GM23338 (cell line): ENCODE data around the gene RHEX. TPM values are rescaled to one million over a fixed set of nuclear protein-coding genes. Genes with fewer than 3 reads are reported as not detected.

Experiments
- ATAC-seq: fragments of 200-7000 bp; cut with Tn5 transposase; 3 replicates; pipeline ENCODE4 v1.9.1; 2020
- DNase-seq: peaks from one replicate; pipeline ENCODE4 v3.0.0-alpha.2; 2015; ENCODE audit warnings: low spot score
- H2AFZ ChIP-seq: fragments of 200-600 bp; sonication (generic); 2 replicates; pipeline ENCODE4 v1.8.0; 2016; ENCODE audit warnings: antibody characterized with exemption, mild to moderate bottlenecking, moderate library complexity
- H3F3A ChIP-seq: fragments of 200-600 bp; sonication (generic); replicated peaks from 2 replicates; pipeline ENCODE4 v1.8.0; 2017; ENCODE audit warnings: antibody characterized with exemption, mixed run types, low read depth
- H3K27ac ChIP-seq: fragments of 200-600 bp; sonication (generic); 2 replicates; pipeline ENCODE4 v1.6.1; 2016; ENCODE audit warnings: low read depth
- H3K27me3 ChIP-seq: fragments of 200-600 bp; sonication (generic); 2 replicates; pipeline ENCODE4 v1.8.0; 2016; ENCODE audit warnings: mild to moderate bottlenecking, mixed run types, moderate library complexity; ENCODE audit not compliant: insufficient read depth
- H3K36me3 ChIP-seq: fragments of 200-600 bp; sonication (generic); 2 replicates; pipeline ENCODE4 v1.8.0; 2016; ENCODE audit warnings: mild to moderate bottlenecking; ENCODE audit not compliant: insufficient read depth
- H3K4me1 ChIP-seq: fragments of 200-600 bp; sonication (generic); 2 replicates; pipeline ENCODE4 v1.8.0; 2016; ENCODE audit warnings: mild to moderate bottlenecking, moderate library complexity; ENCODE audit not compliant: insufficient read depth
- H3K4me2 ChIP-seq: fragments of 200-600 bp; sonication (generic); 2 replicates; pipeline ENCODE4 v1.7.1; 2017; ENCODE audit warnings: mixed run types
- H3K4me3 ChIP-seq: fragments of 200-600 bp; sonication (generic); 2 replicates; pipeline ENCODE4 v1.6.1; 2016; ENCODE audit warnings: mixed run types
- H3K79me2 ChIP-seq: fragments of 200-600 bp; sonication (generic); replicated peaks from 2 replicates; pipeline ENCODE4 v1.8.0; 2017; ENCODE audit warnings: mild to moderate bottlenecking; ENCODE audit not compliant: insufficient read depth
- H3K9me2 ChIP-seq: fragments of 200-600 bp; sonication (generic); 2 replicates; pipeline ENCODE4 v1.8.0; 2017; ENCODE audit not compliant: insufficient read depth
- H4K20me1 ChIP-seq: fragments of 200-600 bp; sonication (generic); replicated peaks from 2 replicates; pipeline ENCODE4 v1.8.0; 2017; ENCODE audit warnings: mild to moderate bottlenecking; ENCODE audit not compliant: insufficient read depth
- H3K27ac Mint-ChIP-seq: 2 replicates; pipeline ENCODE4 v1.8.0; 2020; ENCODE audit warnings: inconsistent platforms, mild to moderate bottlenecking, moderate library complexity, mixed read lengths
- H3K27me3 Mint-ChIP-seq: 3 replicates; pipeline ENCODE4 v1.8.0; 2022; ENCODE audit warnings: low read depth, mild to moderate bottlenecking, moderate library complexity, mixed read lengths, inconsistent platforms; ENCODE audit not compliant: insufficient read depth, poor library complexity
- H3K36me3 Mint-ChIP-seq: 3 replicates; pipeline ENCODE4 v1.8.0; 2021; ENCODE audit warnings: low read depth, mild to moderate bottlenecking, inconsistent platforms, moderate library complexity, mixed read lengths
- H3K4me1 Mint-ChIP-seq: 3 replicates; pipeline ENCODE4 v1.8.0; 2020; ENCODE audit warnings: mild to moderate bottlenecking, inconsistent platforms, mixed read lengths
- H3K4me3 Mint-ChIP-seq: 3 replicates; pipeline ENCODE4 v1.8.0; 2021; ENCODE audit warnings: moderate library complexity, mild to moderate bottlenecking, inconsistent platforms, mixed read lengths
- H3K9me3 Mint-ChIP-seq: 3 replicates; pipeline ENCODE4 v1.8.0; 2020; ENCODE audit warnings: moderate library complexity, mild to moderate bottlenecking, inconsistent platforms, mixed read lengths
- CREB1 ChIP-seq: fragments of 250-450 bp; sonication (Bioruptor Pico); IDR thresholded peaks from 2 replicates; pipeline ENCODE4 v1.5.0; 2020; ENCODE audit warnings: low read depth, mild to moderate bottlenecking, moderate library complexity
- CTCF ChIP-seq, 2 experiments: fragments of 200-600 bp in 1 of 2; sonication (generic) in 1 of 2; conservative IDR thresholded peaks; 2 replicates each; pipeline versions ENCODE4 v1.5.1 to v1.6.1; 2016 to 2017; ENCODE audit warnings: antibody characterized with exemption in 2 of 2, low read depth in 2 of 2, mild to moderate bottlenecking in 2 of 2, moderate library complexity in 1 of 2
- ETS1 ChIP-seq: IDR thresholded peaks from 2 replicates; pipeline ENCODE4 v1.6.1; 2016; ENCODE audit warnings: antibody characterized with exemption
- EZH2 ChIP-seq: fragments of 200-600 bp; sonication (generic); IDR thresholded peaks from one replicate; pipeline ENCODE4 v1.8.0; 2017; ENCODE audit warnings: antibody characterized with exemption, mild to moderate bottlenecking, low read depth; ENCODE audit not compliant: unreplicated experiment
- EZH2phosphoT487 ChIP-seq: fragments of 200-600 bp; sonication (generic); IDR thresholded peaks from one replicate; pipeline ENCODE4 v1.8.1; 2018; ENCODE audit warnings: antibody characterized with exemption; ENCODE audit not compliant: unreplicated experiment
- JUNB ChIP-seq: IDR thresholded peaks from one replicate; pipeline ENCODE4 v1.6.1; 2016; ENCODE audit warnings: antibody characterized with exemption; ENCODE audit not compliant: unreplicated experiment
- NANOG ChIP-seq: IDR thresholded peaks from 2 replicates; pipeline ENCODE4 v1.6.1; 2016; ENCODE audit warnings: antibody characterized with exemption, borderline replicate concordance
- POLR2AphosphoS5 ChIP-seq: IDR thresholded peaks from 2 replicates; pipeline ENCODE4 v1.6.1; 2016; ENCODE audit warnings: antibody characterized with exemption, low read depth
- REST ChIP-seq: IDR thresholded peaks from one replicate; pipeline ENCODE4 v1.6.1; 2018; ENCODE audit warnings: antibody characterized with exemption; ENCODE audit not compliant: unreplicated experiment
- STAT1 ChIP-seq: IDR thresholded peaks from one replicate; pipeline ENCODE4 v1.6.1; 2016; ENCODE audit warnings: antibody characterized with exemption; ENCODE audit not compliant: unreplicated experiment
- ZNF114 ChIP-seq: fragments of 250-450 bp; sonication (Bioruptor Pico); IDR thresholded peaks from 2 replicates; pipeline ENCODE4 v1.5.0; 2020; ENCODE audit warnings: mild to moderate bottlenecking, moderate library complexity
- ZNF331 ChIP-seq: fragments of 250-450 bp; sonication (Bioruptor Pico); IDR thresholded peaks from 2 replicates; pipeline ENCODE4 v1.5.0; 2020; ENCODE audit warnings: low read depth, mild to moderate bottlenecking, moderate library complexity
- polyA plus RNA-seq: library from polyadenylated mRNA; unstranded; fragments of >200 nt; fragmentation: Nextera tagmentation; extraction: Ambion mirVana; gene quantifications from 2 replicates; pipeline ENCODE4 v1.2.1, GENCODE V29; 2016
- total RNA-seq: library from RNA; depleted of rRNA; stranded (reverse); fragments of >200 nt; shearing (Covaris generic); gene quantifications from 2 replicates; pipeline ENCODE4 v1.2.3, GENCODE V29; 2014

Gene RHEX
- total and polyA plus RNA-seq, 2 experiments from 2014 or later, result not detected

- H3K36me3 Mint-ChIP-seq, result no peaks in the 10 kb centered on the region
- no peaks in the 10 kb centered on the region for H3K27me3 ChIP-seq
- no peaks in the 10 kb centered on the region for H3K36me3 ChIP-seq
- H2AFZ ChIP-seq, result no peak overlapping the region
- H3K4me1 Mint-ChIP-seq, result peaks cover 6% of the 10 kb centered on the region; the same call in 2 of the 3 replicates
- no peak overlapping the region for H3K4me3 Mint-ChIP-seq
- H3K27me3 Mint-ChIP-seq, result no peaks in the 10 kb centered on the region
- H3K4me1 ChIP-seq, result peaks cover 8% of the 10 kb centered on the region
- no peak overlapping the region for H3K27ac ChIP-seq
- H3K9me2 ChIP-seq, result no peaks in the 10 kb centered on the region
- no peaks in the 10 kb centered on the region for H3K79me2 ChIP-seq
- no peaks in the 10 kb centered on the region for H3K9me3 Mint-ChIP-seq
- H3K4me2 ChIP-seq, result no peak overlapping the region
- H3K27ac Mint-ChIP-seq, result no peak overlapping the region
- no peak for TF ChIP-seq ETS1
- TF ChIP-seq CTCF (conservative IDR thresholded peaks at IDR 0.05; ENCODE audit: low read depth in 2 of 2), result no peak
- TF ChIP-seq ZNF331 (CRISPR knock-in tag), result no peak
- TF ChIP-seq CREB1 (CRISPR knock-in tag), result no peak
- no peak for TF ChIP-seq STAT1
- no peak for TF ChIP-seq EZH2phosphoT487
- no peak for TF ChIP-seq POLR2AphosphoS5
- TF ChIP-seq REST, result peak; percentile 29
- no peaks in the 10 kb centered on the region for H3F3A ChIP-seq
- H4K20me1 ChIP-seq, result no peaks in the 10 kb centered on the region
- DNase-seq, result no peak
- no peak for ATAC-seq
- no peak overlapping the region for H3K4me3 ChIP-seq
Observed at GRCh38 chr1:206133751-206134415, 80.9 kb downstream of the RHEX start.

GRCh38 chr1:206135248-206135647 is 82.3 kb downstream of the RHEX start:
- H3K9me3 Mint-ChIP-seq, result no peaks in the 10 kb centered on the region
- no peaks in the 10 kb centered on the region for H3F3A ChIP-seq
- H3K4me1 ChIP-seq, result peaks cover 8% of the 10 kb centered on the region
- H3K4me1 Mint-ChIP-seq, result peaks cover 6% of the 10 kb centered on the region; the same call in 2 of the 3 replicates
- H3K36me3 Mint-ChIP-seq, result no peaks in the 10 kb centered on the region
- ATAC-seq (no peak), DNase-seq (no peak)
- peaks cover 6% of the 10 kb centered on the region; the same call in 1 of the 2 replicates for H3K9me2 ChIP-seq
- H3K4me2 ChIP-seq, result no peak overlapping the region
- H3K79me2 ChIP-seq, result no peaks in the 10 kb centered on the region
- no peak overlapping the region for H2AFZ ChIP-seq
- no peak overlapping the region for H3K27ac Mint-ChIP-seq
- H3K4me3 ChIP-seq, result no peak overlapping the region
- H4K20me1 ChIP-seq, result no peaks in the 10 kb centered on the region
- H3K27me3 ChIP-seq, result no peaks in the 10 kb centered on the region
- no peak overlapping the region for H3K27ac ChIP-seq
- no peaks in the 10 kb centered on the region for H3K36me3 ChIP-seq
- H3K27me3 Mint-ChIP-seq, result no peaks in the 10 kb centered on the region
- H3K4me3 Mint-ChIP-seq, result no peak overlapping the region
- TF ChIP-seq NANOG (no peak), ZNF331 (CRISPR knock-in tag) (no peak), REST (no peak), EZH2 (no peak), STAT1 (no peak), ETS1 (no peak), ZNF114 (CRISPR knock-in tag) (no peak), POLR2AphosphoS5 (no peak), CREB1 (CRISPR knock-in tag) (no peak), JUNB (no peak)
